NCI-H345 (cell line): ENCODE results near the gene DIPK1A.
"Not testable (repeated sequence)": the region's sequence is repeated elsewhere in the genome, so short reads cannot be mapped to it uniquely, and the experiment has no call there.

Experiments used
- DNase-seq: peaks from one replicate; lab custom pipeline; 2025; lab: John Stamatoyannopoulos, UW

DIPK1A gene

GRCh38 chr1:92916899-92917298, 44.4 kb downstream of the DIPK1A start:
- DNase-seq, result no peak

DNA sequence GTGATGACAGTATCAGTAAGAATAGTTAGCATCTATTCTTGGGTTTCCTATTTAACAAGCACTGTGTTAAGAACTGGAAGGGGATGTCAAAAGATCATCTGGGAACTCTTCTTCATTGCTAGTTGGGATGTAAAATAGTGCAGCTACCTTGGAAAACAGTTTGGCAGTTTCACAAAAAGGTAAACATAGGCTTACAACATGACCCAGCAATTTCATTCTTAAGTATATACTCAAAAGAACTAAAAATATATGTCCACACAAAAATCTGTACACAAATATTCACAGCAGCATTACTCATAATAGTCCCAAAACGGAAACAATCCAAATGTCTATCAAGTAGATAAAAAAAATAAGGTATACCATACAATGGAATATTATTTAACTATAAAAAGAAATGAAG, 45.7 kb downstream of the DIPK1A start:
- DNase-seq, result no peak

GRCh38 chr1:92913093-92913819, 48.0 kb downstream of the DIPK1A start:
- DNase-seq, result no peak

GRCh38 chr1:92910081-92910480, 51.2 kb downstream of the DIPK1A start:
- no peak for DNase-seq

DNA sequence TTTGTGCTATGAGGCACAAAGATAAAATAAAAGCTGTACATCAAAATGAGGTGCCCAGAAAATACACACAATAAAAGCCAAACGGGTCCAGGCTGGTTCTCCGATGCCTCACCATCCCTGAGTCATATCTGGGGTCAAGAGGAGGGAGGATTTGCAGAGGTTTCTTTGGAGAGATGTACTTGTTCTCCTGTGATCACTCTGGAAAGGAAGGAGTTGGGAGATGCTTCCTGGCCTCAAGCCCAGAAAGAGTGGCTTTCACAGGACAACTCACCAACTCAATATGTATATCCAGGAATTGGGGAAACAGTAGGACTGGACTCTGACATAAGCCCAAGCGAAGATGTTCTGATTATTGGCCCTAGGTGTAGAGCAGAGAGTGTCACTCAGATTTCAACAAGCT, 51.9 kb downstream of the DIPK1A start:
- DNase-seq, result no peak

GRCh38 chr1:92907949-92908684, 53.1 kb downstream of the DIPK1A start:
- DNase-seq, result peak; percentile 18

DNA sequence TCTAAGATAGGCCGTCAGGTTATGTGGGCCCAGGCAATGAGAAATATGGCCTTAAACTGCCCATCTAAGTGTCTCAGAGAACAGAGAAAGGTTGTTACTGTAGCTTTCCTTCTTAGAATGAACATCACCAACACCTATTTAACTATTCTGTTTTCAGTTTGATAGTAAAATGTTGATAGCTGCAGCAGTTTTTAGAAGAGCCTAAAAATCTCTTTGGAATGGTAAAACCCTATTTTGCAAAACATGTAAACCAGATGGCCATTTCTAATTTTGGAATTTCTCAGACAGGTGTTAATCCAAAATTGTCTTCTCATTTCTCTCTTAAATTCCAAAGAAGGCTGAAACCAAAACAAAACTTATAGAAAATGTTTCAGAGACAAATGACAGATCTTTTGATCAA, 57.5 kb downstream of the DIPK1A start:
- DNase-seq, result no peak

- no peak for DNase-seq
Measured at GRCh38 chr1:92902406-92902744, 58.9 kb downstream of the DIPK1A start.

DNA sequence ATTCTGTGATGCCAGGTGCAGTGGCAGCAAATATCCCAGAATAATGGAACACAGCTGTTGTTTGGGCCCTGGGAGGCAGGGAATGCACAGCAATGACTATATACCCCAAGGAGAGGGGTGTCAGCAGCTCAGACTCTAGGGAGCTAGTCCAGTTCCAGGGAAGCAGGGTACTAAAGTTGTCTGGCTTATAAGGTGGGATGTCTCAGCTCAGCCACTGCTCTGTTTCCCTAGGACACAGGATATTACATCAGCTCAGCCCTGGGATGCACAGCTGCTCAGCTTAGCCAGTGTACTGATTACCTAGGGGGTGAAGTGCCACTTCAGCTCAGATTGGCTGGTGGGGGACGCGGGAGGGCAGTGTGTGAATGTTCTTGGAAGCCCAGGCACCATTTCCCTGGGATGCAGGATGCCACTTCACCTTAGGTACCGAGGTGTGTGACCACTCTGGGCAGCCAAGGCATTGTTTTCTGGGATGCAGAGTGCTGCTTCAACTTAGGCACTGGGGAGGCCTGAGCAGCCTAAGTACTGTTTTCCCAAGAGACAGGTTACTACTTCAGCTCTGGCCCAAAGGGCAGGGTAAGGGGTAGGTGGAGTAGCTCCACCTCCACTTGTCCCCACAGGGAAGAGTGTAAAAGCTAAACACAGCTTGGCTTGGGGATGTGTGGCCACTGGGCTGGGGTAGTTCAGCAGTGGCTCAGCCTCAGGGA, 59.4 kb downstream of the DIPK1A start:
- peak; percentile 80 for DNase-seq

DNA sequence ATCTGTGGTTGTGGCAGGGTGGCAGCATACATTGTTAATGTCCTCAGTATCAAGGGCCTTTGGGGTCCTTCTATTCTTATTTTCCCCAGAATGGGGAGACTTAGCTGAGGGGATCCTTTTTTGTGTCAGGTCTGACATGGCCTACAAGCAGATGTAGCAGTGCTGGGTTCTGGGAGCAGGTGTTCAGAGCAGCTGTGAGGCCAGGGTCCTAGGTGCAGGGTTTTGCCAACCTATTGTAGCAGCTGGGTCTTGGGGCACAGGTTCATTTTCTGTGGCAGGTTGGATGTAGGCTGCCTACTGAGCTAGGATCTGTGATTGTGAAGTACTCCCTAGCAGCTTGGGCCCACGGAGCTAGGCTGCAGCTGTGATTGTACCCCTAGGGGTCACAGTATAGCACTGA, 60.1 kb downstream of the DIPK1A start:
- no peak for DNase-seq

DNA sequence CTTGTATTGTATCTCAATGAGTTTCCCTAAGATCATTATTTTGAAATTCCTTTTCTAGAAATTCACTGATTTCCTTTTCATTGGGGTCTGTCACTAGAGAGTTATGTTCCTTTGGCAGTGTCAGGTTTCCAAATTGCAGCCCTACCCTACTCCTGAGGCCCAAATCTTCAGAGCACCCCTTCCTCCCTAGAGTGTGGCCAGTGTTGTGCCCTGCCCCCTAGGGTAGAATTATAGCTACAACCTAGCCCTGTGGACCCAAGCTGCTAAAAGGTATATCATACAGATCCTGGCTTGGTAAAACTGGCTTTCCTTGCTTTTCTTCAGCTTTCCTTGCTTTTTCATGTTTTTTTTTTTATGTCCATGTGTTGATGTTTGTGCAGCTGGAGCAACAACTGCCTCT, 60.7 kb downstream of the DIPK1A start:
- no peak for DNase-seq

GRCh38 chr1:92899780-92900179, 61.5 kb downstream of the DIPK1A start:
- no peak for DNase-seq

DNA sequence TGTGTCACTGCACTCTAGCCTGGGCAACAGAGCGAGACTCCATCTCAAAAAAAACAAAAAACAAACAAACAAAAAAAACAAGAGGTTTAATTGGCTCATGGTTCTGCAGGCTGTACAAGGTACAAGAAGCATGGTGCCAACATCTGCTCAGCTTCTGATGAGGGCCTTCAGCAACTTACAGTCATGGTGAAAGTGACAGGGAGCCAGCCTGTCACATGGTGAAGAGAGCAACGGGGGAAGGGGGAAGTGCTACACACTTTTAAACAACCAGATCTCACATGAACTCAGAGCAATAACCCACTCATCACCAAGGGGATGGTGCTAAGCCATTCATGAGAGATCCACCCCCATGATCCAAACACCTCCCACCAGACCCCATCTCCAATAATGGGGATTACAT, 63.2 kb downstream of the DIPK1A start:
- DNase-seq, result not testable (repeated sequence)

DNA sequence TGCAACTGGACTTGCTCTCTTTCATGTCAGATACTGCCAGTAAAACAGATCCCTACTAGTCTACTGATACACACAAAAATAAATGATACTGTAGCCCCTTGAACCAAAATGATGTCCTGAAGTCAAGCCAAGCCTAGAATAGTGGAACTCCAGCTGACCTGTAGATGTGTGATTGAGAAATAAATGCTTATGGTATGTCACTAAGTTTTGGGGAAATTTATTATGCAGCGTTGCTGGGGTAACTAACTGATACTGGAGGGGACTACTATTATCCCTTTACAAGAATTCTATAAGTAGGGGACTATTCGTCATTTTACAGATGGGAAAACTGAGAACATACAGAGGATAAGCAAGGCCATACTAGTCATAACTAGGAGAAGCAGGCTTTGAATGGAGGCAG, 73.8 kb downstream of the DIPK1A start:
- no peak for DNase-seq

- DNase-seq, result peak; percentile 63
Measured at GRCh38 chr1:92886886-92887419, 74.3 kb downstream of the DIPK1A start.

DNA sequence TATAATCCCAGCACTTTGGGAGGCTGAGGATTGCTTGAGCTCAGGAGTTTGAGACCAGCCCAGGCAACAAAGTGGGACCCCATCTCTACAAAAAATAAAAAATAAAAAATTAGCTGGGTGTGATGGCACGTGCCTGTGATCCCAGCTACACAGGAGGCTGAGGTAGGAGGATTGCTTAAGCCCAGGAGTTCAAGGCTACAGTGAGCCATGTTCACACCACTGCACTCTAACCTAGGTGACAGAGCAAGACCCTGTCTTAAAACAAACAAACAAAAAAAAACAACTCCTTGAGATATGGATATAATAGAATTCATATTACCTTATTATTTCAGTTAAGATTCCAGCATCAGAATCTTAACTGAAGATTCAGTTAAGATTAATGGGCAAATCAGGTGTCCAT, 77.1 kb downstream of the DIPK1A start:
- DNase-seq, result no peak

DNA sequence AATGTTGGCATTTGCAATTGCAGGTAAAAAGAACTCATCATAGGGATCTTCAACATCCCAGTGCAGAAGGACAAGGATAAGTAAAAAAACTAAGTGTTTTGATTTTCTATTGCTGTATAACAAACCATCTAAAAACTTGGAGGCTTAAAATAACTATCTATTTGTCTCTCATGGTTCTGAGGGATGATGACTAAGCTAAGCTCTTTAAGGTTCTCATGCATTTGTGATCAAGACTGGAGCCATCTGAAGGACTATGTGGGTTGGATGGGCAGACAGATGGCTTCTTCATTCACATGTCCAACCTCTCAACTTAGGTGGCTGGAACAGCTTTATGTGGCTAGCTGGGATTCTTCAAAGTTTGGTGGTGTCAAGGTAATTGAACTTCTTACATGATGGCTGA, 78.0 kb downstream of the DIPK1A start:
- DNase-seq, result no peak

- DNase-seq, result no peak
Measured at GRCh38 chr1:92882819-92883218, 78.4 kb downstream of the DIPK1A start.

- DNase-seq, result no peak
Measured at GRCh38 chr1:92881391-92881790, 79.9 kb downstream of the DIPK1A start.

GRCh38 chr1:92879316-92879968, 81.8 kb downstream of the DIPK1A start:
- DNase-seq, result peak; percentile 7

DNA sequence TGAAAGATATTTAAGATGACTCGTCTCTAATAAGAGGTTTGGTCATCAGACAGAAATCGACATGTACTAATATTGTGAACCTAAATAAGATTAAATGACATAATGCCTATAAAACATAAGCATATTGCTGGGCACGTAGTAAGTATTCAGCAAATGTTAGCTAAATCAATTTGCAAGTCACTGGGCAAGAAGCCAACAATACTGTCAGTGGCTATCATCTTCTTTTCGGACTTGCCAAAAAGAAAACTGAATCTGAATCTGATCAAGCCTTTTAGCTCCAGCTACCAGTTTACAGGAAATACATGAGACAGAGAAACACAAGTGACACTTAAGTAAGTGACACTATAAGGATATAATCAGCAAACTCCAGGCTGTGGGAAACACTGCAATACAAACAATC, 83.5 kb downstream of the DIPK1A start:
- DNase-seq, result peak; percentile 71

- peak; percentile 76 for DNase-seq
Measured at GRCh38 chr1:92877081-92877711, 84.1 kb downstream of the DIPK1A start.
